Parietal lobe (tissue), 2 donors: ENCODE data around the gene GBP3. TPM values are rescaled to one million over a fixed set of nuclear protein-coding genes. Genes with fewer than 3 reads are reported as not detected.

Source experiments
- small RNA-seq: library from RNA; depleted of rRNA; stranded (forward); fragments of <200 nt; gene quantifications from one replicate; pipeline ENCODE3, GENCODE V24; 2014; ENCODE audit warnings: low replicate concordance
- total RNA-seq: library from RNA; depleted of rRNA; stranded (reverse); fragments of >200 nt; gene quantifications from one replicate; pipeline ENCODE4 v1.2.3, GENCODE V29; 2014

Gene GBP3
- 0.31 TPM for total RNA-seq

GRCh38 chr1:89022167-89022959 lies at the start of gene GBP3:
Gene GBP3, minus strand, starts transcription at chr1:89022866. Its CDS starts 2,145 bp downstream, at chr1:89020721.

GRCh38 chr1:89065079-89065868 lies 42.6 kb upstream of the GBP3 start, which contains the start of gene GBP1:
Gene GBP1, minus strand, starts transcription at chr1:89065208. Its CDS starts 1,974 bp downstream, at chr1:89063234.

Small RNA genes within 50 kb of the gene (small RNA-seq; reads per million reads assigned to genes)
- gene RF00019 = not detected

Other genes starting within 250 kb of the GBP3 start
- 44.1 TPM for gene GTF2B, start 131.3 kb downstream of the GBP3 start, total RNA-seq
- gene KYAT3, start 30.2 kb downstream of the GBP3 start, total RNA-seq = 13.5 TPM
- 31.6 TPM for gene RBMXL1, start 30.2 kb downstream of the GBP3 start, total RNA-seq
- 0.63 TPM for gene GBP1, start 42.3 kb upstream of the GBP3 start, total RNA-seq
- gene GBP2, start 103.2 kb upstream of the GBP3 start, total RNA-seq = not detected
- gene GBP7, start 153.1 kb upstream of the GBP3 start, total RNA-seq = not detected
- 1.3 TPM for gene GBP4, start 176.1 kb upstream of the GBP3 start, total RNA-seq
- not detected for gene GBP5, start 250.0 kb upstream of the GBP3 start, total RNA-seq